ENCODE data around the gene MROH7. TPM values are rescaled to one million over a fixed set of nuclear protein-coding genes. Genes with fewer than 3 reads are reported as not detected.

Gene MROH7
- total RNA-seq, 1 donor from 2014 or later, result 3.6 TPM

- ATAC-seq (no peak), DNase-seq (no peak)
- H3K9me3 ChIP-seq, result no peaks in the 10 kb centered on the region
- no peak overlapping the region for H3K4me3 ChIP-seq
- TF ChIP-seq CTCF (IDR thresholded peaks at IDR 0.05), result no peak
- H3K27me3 ChIP-seq, result no peaks in the 10 kb centered on the region
- no peaks in the 10 kb centered on the region for H3K4me1 ChIP-seq
- peaks cover 27% of the 10 kb centered on the region for H3K36me3 ChIP-seq
- intact Hi-C loops (cut with DNase I), result no loop called here
- H3K27ac ChIP-seq, result no peak overlapping the region
Observed at GRCh38 chr1:54745864-54746263, 104.3 kb downstream of the MROH7 start.

- Histone ChIP-seq H3K27ac (no peak overlapping the region), H3K27me3 (no peaks in the 10 kb centered on the region), H3K9me3 (no peaks in the 10 kb centered on the region), H3K4me1 (no peaks in the 10 kb centered on the region), H3K4me3 (no peak overlapping the region), H3K36me3 (peaks cover 3% of the 10 kb centered on the region)
- TF ChIP-seq CTCF (IDR thresholded peaks at IDR 0.05), result no peak
- ATAC-seq, result no peak
- DNase-seq, result no peak
- intact Hi-C loops (cut with DNase I), result no loop called here
Observed at GRCh38 chr1:54748094-54748835, 106.7 kb downstream of the MROH7 start.

GRCh38 chr1:54750596-54750995 is 109.0 kb downstream of the MROH7 start:
- Histone ChIP-seq H3K27me3 (no peaks in the 10 kb centered on the region), H3K9me3 (no peaks in the 10 kb centered on the region), H3K4me1 (no peaks in the 10 kb centered on the region), H3K4me3 (no peak overlapping the region), H3K27ac (no peak overlapping the region), H3K36me3 (no peaks in the 10 kb centered on the region)
- DNase-seq (no peak), ATAC-seq (no peak)
- intact Hi-C loops (cut with DNase I), result no loop called here
- no peak for TF ChIP-seq CTCF (IDR thresholded peaks at IDR 0.05)

- Histone ChIP-seq H3K36me3 (peaks cover 6% of the 10 kb centered on the region), H3K27me3 (no peaks in the 10 kb centered on the region), H3K9me3 (no peaks in the 10 kb centered on the region), H3K4me1 (no peaks in the 10 kb centered on the region), H3K27ac (no peak overlapping the region), H3K4me3 (no peak overlapping the region)
- ATAC-seq (no peak), DNase-seq (no peak)
- intact Hi-C loops (cut with DNase I), result no loop called here
- no peak for TF ChIP-seq CTCF (IDR thresholded peaks at IDR 0.05)
Observed at GRCh38 chr1:54751426-54751825, 109.8 kb downstream of the MROH7 start.

- H3K4me1 ChIP-seq, result no peaks in the 10 kb centered on the region
- peaks cover 24% of the 10 kb centered on the region for H3K36me3 ChIP-seq
- H3K9me3 ChIP-seq, result no peaks in the 10 kb centered on the region
- intact Hi-C loops (cut with DNase I), result no loop called here
- ATAC-seq (peak; percentile 7), DNase-seq (no peak)
- H3K4me3 ChIP-seq, result no peak overlapping the region
- TF ChIP-seq CTCF (IDR thresholded peaks at IDR 0.05), result no peak
- no peak overlapping the region for H3K27ac ChIP-seq
- no peaks in the 10 kb centered on the region for H3K27me3 ChIP-seq
Observed at GRCh38 chr1:54754045-54754444, 112.5 kb downstream of the MROH7 start.
